ENCODE data around the gene ARHGAP27.

DNA sequence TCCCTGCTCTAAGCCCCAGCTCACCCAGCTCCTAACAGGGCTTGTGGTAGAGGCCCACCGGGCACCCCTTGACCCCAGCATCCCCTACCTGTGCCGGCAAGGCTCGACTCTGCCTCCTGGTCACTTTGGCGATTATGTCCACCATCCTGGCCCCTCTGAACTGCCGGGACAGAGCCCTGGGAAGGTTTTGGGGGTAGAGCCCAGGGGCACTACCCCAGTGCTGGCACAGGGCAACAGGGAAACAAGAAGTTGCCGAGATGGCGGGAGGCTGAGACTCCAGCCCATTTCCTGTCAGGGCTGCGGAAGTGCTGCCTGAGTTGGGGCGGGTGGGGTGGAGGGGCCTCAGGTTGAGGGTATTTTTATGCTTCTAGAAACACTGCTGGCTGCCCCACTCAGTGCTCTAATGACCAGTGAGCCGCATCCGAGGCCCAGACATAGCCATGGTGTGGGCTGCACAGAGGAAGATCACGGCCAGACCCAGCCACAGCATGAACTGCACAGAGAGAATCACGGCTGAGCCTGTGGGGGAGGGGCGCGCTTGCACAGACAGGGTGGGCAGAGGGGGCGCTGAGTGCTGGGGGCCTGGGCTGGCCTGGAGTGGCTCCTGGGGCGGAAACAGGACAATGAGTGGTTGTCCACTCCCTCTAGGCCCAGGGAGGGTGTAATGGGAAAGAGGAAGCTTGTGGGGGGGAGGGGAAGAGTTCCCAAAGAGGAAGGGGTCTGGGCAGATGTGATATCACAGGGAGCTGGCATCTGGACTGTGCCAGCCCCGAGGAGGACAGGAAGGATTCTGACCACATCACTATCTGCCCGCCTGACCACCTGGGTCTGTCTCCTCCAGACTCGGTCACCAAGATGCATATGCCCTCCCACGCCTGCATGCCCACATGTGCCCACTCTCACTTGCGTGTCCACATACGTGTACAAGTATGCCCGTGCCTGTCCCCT, 22.3 kb downstream of the ARHGAP27 start:
- TF ChIP-seq, protein P1, sequence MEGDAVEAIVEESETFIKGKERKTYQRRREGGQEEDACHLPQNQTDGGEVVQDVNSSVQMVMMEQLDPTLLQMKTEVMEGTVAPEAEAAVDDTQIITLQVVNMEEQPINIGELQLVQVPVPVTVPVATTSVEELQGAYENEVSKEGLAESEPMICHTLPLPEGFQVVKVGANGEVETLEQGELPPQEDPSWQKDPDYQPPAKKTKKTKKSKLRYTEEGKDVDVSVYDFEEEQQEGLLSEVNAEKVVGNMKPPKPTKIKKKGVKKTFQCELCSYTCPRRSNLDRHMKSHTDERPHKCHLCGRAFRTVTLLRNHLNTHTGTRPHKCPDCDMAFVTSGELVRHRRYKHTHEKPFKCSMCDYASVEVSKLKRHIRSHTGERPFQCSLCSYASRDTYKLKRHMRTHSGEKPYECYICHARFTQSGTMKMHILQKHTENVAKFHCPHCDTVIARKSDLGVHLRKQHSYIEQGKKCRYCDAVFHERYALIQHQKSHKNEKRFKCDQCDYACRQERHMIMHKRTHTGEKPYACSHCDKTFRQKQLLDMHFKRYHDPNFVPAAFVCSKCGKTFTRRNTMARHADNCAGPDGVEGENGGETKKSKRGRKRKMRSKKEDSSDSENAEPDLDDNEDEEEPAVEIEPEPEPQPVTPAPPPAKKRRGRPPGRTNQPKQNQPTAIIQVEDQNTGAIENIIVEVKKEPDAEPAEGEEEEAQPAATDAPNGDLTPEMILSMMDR (IDR thresholded peaks at IDR 0.05), result no peak
- TF ChIP-seq POLR2A (IDR thresholded peaks at IDR 0.05), result no peak

Data from stomach (tissue), 4 donors.